ENCODE measurements around the gene RRP8. TPM values are rescaled to one million over a fixed set of nuclear protein-coding genes. Genes with fewer than 3 reads are reported as not detected.

The RRP8 gene
- total and polyA plus RNA-seq, 9 of the 15 experiments (the other 6 are each of a cell fraction or from before 2014, with no cell fraction given): 5.7 to 47.3 (median 32.6) TPM

GRCh38 chr11:6612213-6613041, 9.0 kb upstream of the RRP8 start, which contains the start of gene TAF10 (continued):
- TF ChIP-seq KLF6 (CRISPR knock-in tag; IDR thresholded peaks at IDR 0.05; ENCODE audit: borderline replicate concordance) (0 out of 2 replicates have a peak, but pooled peaks have one; percentile 53), L3MBTL2 (IDR thresholded peaks at IDR 0.05) (peak; percentile 92), MXI1 (IDR thresholded peaks at IDR 0.05; ENCODE audit: low read depth, low read length) (peak; percentile 39; the same call in 1 of the 2 replicates), KHSRP (IDR thresholded peaks at IDR 0.05) (peak; percentile 62; the same call in 1 of the 2 replicates), BACH1 (tag; IDR thresholded peaks at IDR 0.05) (no peak), ZSCAN32 (CRISPR knock-in tag; IDR thresholded peaks at IDR 0.05) (peak; percentile 49; the same call in 1 of the 2 replicates), POLR2H (tag; IDR thresholded peaks at IDR 0.05; ENCODE audit: low read depth) (peak; percentile 83), ZNF280B (CRISPR knock-in tag; IDR thresholded peaks at IDR 0.05) (no peak), ELF1 (tag; IDR thresholded peaks at IDR 0.05) (peak; percentile 96), ZSCAN29 (IDR thresholded peaks at IDR 0.05) (no peak), CBFB (CRISPR knock-in tag; IDR thresholded peaks at IDR 0.05) (peak; percentile 63; the same call in 1 of the 2 replicates), PKNOX1 (IDR thresholded peaks at IDR 0.05) (peak; percentile 27), FOXA1 (IDR thresholded peaks at IDR 0.05; ENCODE audit: borderline replicate concordance) (no peak), SREBF2 (CRISPR knock-in tag; IDR thresholded peaks at IDR 0.05) (no peak), NCOA2 (IDR thresholded peaks at IDR 0.05; ENCODE audit: partially characterized antibody in 2 of 2) (no peak), ZNF197 (CRISPR knock-in tag; IDR thresholded peaks at IDR 0.05; ENCODE audit: low read depth) (no peak; the same call in 1 of the 2 replicates), SRSF1 (IDR thresholded peaks at IDR 0.05; ENCODE audit: low read depth, low read length) (no peak), ZNF707 (CRISPR knock-in tag; conservative IDR thresholded peaks at IDR 0.05) (no peak), TAF9B (IDR thresholded peaks at IDR 0.05; ENCODE audit: partially characterized antibody) (peak; percentile 40), ZC3H11A (IDR thresholded peaks at IDR 0.05; ENCODE audit: low read depth, low read length) (no peak), KAT8 (IDR thresholded peaks at IDR 0.05; ENCODE audit: low read depth) (no peak), NRF1 (conservative IDR thresholded peaks at IDR 0.05 in 1 of 2, IDR thresholded peaks at IDR 0.05 in 1 of 2) (peak; percentile 72 to 76), HNRNPUL1 (IDR thresholded peaks at IDR 0.05; ENCODE audit: low read length) (0 out of 2 replicates have a peak, but pooled peaks have one; percentile 78), LARP7 (IDR thresholded peaks at IDR 0.05) (no peak; the same call in 1 of the 2 replicates), GABPB1 (CRISPR knock-in tag; IDR thresholded peaks at IDR 0.05) (peak; percentile 91), SMARCA5 (IDR thresholded peaks at IDR 0.05) (peak; percentile 53; the same call in 1 of the 2 replicates), NBN (IDR thresholded peaks at IDR 0.05; ENCODE audit: low read depth) (peak; percentile 80), ZNF764 (CRISPR knock-in tag; IDR thresholded peaks at IDR 0.05; ENCODE audit: low read depth) (no peak)

Measured in K562 (cell line).